HG02610 (cell line): ENCODE results near the gene RNF13.
"Not testable (repeated sequence)": the region's sequence is repeated elsewhere in the genome, so short reads cannot be mapped to it uniquely, and the experiment has no call there.

Experiments used
- ATAC-seq: cut with Tn5 transposase; IDR thresholded peaks from one replicate; pipeline ENCODE4 v1.9.1; 2021; ENCODE audit warnings: mild to moderate bottlenecking, moderate library complexity; ENCODE audit not compliant: unreplicated experiment

The RNF13 gene

DNA sequence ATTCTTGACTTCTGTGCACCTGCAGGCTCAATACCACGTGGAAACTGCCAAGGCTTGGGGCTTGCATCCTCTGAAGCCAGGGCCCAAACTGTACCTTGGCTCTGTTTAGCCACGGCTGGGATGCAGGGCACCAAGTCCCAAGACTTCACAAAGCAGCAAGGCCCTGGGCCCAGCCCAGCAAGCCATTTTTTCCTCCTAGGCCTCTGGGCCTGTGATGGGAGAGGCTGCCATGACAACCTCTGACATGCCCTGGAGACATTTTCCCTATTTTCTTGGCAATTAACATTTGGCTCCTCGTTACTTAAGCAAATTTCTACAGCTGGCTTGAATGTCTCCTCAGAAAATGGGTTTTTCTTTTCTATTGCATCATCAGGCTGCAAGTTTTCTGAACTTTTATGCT lies 25.5 kb downstream of the RNF13 start:
- ATAC-seq, result not testable (repeated sequence)

DNA sequence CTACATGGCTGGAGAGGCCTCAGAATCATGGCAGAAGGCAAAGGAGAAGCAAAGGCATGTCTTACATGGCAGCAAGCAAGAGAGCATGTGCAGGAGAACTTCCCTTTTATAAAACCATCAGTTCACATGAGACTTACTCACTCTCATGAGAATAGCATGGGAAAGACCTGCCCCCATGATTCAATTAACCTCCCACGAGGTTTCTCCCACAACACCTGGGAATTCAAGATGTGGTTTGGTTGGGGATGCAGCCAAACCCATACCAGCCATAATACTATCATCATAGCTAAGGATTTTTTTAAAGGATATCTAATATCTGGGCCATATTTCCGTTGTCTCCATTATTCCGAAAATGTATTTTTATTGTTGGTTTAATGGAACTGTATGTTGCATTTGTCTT lies 26.5 kb downstream of the RNF13 start:
- ATAC-seq, result not testable (repeated sequence)

DNA sequence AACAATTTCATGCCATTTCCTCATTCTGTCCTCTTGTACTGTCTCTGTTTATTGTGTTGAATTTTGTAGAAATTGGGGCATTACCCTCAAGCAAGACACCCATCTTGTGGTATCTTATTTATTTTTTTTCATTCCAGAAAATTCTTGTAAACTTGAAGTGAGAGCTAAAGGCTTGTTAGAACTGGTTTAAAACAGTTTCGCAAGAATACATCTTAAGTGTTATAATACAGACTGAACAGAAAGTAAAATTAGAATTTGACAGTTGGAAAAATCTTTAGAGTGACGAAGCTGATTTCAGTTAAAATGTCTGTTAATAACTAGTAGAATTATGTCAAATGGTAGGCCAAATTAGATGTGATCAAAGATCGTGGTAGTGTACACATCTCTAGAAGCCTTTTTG lies 26.9 kb downstream of the RNF13 start:
- no peak for ATAC-seq

DNA sequence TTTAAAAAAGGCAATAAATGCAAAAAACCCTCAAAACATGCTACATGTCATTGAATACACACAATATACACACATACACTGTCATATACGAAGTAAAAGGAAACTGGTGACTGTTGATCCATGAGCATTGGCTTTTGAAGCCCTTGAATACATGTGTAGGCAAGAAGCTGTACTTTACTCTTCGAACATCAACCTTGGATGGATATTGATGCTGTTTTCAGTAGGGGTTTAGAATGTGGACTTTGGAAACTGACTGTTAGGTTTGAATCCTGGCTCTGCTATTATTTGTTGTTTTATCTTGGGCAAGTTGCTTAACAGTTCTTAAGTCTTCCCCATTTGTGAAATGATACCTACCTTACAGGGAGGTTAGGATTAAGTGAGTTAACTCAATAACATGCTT lies 30.5 kb downstream of the RNF13 start:
- no peak for ATAC-seq

DNA sequence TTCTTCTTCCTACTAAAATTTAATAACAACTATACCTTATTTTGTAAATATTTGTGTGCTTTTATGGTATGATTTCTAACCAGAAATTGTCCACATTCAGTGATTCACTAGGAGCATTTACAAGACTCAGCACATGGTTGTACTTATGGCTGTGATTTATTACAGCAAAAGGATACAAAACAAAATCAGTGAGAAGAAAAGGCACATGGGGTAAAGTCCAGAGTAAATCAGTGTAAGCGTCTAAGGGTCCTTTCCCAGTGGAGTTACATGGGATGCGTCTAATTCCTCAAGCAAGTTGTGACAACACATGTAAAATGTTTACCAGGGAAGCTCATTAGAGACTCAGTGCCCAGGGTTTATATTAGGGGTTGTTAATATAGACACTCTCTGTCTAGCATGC lies 31.1 kb downstream of the RNF13 start:
- no peak for ATAC-seq

DNA sequence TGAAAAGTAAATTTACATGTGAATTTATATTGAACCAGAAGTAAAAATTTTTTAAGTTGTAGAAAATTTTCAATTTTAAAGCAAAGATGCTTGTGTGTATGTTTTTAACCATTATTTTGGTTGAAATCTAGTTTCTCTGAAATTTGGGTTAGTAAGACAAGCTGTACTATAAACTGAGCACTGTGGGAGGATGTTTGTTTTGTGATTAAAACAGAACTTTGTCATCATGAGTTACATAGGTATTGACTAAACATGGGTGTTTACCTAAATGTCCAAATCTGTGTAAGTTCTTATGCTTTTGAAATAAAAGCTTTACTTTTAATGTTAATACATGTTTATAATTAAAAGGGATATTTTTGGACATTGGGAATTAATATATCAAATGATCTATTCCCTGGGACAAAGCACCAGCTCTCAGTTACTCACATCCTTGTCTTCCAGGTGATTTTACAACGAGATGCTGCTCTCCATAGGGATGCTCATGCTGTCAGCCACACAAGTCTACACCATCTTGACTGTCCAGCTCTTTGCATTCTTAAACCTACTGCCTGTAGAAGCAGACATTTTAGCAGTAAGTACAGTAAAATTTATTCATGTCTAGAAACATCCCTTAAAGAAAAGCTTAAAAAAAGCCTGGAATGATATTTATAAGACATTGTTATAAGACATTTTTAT lies 32.7 kb downstream of the RNF13 start:
- no peak for ATAC-seq

DNA sequence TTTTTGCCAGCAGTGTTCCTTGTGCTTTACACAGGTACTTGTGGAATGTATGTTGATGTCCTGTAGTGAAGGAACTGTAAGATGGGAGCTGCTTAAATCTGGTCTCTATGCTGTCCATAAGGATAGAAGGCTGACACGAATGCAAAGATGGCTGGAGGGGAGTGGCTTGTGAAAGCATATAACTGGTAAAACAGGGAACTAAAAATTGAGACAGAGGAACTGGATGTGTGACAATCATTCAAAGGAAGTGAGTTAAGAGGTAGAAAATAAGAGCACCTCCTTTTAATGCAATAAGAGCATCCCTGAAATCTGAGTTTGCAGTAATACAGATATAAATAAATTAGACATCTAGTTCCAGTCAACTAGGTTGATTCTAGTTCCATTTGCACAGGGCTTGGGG lies 35.2 kb downstream of the RNF13 start:
- no peak for ATAC-seq

DNA sequence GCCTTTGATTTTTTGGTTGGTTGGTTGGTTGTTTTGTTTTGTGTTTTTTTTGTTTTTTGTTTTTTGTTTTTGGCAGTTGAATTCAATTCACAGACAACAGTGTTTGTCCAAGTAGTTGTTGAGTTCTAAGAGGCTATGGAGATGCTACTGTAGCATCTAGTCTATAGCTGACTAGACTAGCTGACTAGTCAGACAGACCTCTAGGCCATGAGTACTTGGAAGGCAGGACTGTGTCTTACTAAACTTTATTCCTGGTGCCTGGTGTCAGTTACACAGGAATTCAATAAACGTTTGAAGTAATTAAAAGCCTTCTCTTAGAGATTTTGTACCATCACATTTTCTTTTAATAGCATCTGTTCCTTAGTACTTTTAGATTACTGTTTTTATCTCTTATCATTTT lies 35.7 kb downstream of the RNF13 start:
- ATAC-seq, result no peak

DNA sequence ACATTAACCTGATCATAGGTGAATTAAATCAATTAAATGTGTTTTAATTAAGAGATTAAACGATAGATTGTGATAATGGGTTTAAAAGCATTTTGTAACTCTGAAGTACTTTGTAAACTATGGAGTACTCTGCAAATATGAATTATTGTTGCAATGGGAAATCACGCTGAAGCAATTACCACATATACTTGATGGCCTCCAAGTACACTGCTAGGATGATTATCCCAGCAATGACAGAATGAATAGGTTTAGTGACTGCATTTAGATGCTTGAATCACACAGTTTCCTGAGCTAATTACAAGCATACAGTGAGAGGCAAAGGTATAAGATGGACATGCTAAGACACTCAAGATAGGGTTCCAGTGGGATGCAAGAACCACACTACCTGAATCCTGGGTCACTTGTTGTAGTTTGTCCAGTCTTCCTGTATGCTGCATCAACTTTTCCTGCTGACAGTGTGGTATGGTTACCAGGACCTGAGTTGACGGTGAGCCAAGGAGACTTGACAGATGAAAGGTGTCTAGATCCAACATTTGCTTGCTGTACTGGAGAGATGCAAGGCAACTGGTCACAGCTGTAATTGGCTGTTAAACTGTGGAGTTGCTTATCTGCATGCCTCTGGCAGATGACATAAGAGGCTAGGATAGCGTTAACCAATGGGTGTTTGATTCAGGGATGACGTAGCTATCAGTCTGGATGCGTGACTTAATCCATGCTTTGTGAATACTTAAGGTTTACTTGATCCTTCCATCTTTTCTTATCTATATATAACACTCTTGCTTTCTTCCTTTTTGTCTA lies 38.0 kb downstream of the RNF13 start:
- no peak for ATAC-seq

DNA sequence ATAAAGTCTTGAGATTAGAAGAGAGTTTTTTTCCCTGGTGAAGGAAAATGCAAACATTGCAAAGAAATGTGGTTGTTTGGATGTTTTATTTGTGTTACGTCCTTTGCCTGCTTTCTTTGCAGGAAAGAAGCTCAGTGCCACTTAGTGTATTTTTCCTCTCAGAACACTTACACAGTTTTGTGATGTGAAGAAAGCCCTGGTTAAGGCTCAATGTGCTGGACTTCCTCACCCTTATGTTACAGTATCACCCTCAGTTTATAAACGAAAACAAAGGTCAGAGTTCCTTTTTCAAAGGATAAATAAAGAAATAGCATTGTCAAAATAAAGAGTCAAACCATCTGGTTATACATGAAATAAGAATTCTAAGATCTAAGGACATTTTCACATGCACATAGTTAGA lies 45.9 kb downstream of the RNF13 start:
- no peak for ATAC-seq

DNA sequence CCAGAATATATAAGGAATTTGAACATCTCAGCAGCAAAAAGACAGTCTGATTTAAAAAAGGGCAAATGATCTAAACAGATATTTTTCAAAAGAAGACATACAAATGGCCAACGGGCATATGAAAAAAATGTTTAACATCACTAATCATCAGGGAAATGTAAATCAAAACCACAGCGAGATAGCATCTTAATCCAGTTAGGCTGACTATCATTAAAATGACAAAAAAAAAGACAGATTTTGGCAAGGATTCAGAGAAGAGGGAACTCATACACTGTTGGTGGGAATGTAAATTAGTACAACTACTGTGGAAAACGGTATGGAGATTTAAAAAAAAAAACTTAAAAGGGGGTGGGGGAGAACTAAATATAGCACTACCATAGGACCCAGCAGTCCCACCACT lies 47.9 kb downstream of the RNF13 start:
- no peak for ATAC-seq

DNA sequence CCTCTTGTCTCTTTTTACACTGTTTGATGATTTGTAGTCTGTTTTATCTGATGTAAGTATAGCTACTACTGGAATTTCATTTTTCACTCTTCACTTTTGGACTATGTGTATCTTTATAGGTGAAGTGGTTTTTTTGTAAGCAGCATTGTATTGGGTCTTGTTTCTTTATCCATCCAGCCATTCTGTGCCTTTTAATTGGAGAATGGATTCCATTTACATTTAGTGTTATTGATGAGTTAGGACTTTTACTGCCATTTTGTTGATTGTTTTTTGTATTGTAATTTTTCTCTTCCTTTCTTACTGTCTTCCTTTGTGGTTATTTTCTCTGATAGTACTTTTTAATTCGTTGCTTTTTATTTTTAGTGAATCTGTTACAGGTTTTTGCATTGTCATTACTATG lies 54.5 kb downstream of the RNF13 start:
- no peak for ATAC-seq

DNA sequence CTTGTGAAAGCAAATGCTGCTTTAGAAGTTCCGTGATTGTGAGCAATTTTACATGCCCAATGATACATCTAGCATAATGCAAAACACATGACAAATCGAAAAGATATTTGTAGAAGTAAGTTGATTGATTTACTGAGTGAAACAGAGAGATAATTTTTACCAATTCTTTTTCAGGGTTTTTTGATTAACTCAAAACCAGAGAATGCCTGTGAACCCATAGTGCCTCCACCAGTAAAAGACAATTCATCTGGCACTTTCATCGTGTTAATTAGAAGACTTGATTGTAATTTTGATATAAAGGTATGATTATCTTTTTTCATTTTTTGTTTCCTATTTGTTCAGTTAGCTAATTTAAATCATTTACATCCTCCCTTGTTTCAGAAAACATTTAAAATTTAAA lies 58.8 kb downstream of the RNF13 start:
- ATAC-seq, result no peak

DNA sequence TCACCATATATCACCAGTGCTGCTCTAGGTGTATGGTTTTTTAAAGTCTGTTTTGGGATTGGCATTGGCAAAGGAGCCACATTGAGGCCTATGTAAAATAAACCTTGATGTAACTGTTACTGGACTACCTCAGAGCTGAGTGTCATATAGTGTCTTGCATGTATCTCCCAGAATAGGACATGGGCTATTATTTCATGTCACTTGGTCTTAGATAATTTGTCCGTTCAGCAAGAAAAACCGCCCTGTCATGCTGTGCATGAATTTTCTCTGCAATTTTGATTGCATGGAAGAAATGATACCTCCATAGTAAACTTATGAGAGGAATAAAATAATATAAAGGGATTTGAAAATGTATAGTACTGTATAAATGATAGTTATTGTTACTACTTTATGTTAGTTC lies 59.6 kb downstream of the RNF13 start:
- no peak for ATAC-seq

DNA sequence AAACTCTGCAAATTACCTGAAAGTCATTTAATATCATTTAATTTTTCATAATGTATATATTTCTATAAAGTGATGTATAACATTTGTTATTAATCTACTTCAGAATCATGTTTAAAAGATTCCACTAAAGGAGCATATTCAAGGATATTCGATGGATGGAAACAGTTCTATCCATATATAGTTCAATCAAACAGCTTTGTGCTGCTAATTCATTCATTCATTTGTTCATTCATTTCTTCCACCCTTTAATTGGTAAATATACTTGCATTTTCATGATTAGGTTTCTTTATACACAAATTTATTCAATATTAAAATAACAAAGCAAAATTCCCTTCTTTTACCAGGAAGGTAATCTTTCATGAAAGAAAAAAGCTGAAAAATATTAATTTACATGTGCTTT lies 64.7 kb downstream of the RNF13 start:
- ATAC-seq, result no peak

DNA sequence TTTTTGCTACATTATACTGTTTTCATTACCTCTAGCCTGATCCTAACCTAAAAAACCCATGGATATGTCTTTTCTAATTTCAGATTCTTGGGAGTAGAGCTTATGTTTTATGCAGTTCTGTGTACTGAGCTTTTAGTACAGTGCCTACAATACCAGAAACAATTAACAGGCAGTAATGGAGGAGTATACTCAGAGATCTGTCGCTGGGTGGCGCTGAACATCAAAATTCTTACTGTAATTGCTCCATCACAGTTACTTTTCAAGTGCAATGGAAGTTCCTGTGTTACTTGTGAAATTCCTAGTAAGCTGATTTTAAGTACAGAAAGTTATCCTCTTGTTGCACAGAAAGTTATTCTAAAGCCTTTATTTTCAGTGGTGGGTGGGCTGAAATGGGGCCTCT lies 66.9 kb downstream of the RNF13 start:
- no peak for ATAC-seq

DNA sequence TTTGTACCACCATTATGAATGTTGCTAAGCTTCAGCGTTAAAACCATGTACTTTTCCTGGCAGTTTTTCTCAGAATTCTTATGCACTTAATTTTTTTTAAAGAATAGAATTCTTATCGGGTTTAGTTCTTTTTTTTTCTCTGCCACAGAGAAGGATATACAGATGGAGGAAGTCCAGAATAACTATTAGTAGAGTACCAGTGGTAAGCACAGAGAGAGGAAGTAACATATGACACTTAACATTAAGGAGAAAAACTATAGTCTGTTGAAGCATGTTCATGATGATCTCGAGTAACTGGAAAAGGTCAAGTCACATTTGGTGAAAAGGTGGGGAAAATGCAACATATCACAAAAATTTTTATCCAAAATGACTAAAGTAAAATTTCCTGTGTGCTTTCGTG lies 68.9 kb downstream of the RNF13 start:
- no peak for ATAC-seq

DNA sequence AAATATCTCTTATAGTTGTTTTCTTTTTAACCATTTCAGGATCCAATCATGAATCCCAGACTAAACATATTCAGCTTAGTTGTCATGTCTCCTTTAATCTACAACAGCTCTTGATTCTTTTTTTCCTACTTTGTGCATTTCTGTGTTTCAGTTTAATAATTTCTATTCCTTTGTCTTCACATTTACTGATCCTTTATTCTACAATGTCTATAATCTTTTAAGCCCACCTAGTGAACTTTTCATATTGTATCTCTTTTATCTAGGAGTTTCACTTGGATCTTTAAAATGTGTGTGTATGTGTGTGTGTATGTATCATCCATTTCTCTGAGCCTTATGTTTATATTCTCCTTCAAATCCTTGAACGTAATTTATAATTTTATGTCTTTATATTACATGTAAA lies 70.1 kb downstream of the RNF13 start:
- ATAC-seq, result no peak

DNA sequence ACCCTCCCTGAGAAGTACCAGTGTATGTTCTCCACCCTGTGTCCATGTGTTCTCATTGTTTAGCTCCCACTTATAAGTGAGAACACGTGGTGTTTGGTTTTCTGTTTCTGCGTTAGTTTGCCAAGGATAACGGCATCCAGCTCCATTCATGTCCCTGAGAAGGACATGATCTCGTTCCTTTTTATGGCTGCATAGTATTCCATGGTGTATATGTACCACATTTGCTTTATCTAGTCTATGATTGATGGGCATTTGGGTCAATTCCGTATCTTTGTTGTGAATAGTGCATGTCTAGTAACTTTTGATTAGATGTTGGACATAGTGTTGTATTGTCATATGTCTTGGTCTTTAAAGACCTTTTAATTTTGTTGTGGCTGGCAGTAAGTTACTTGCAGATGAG lies 70.8 kb downstream of the RNF13 start:
- ATAC-seq, result not testable (repeated sequence)

DNA sequence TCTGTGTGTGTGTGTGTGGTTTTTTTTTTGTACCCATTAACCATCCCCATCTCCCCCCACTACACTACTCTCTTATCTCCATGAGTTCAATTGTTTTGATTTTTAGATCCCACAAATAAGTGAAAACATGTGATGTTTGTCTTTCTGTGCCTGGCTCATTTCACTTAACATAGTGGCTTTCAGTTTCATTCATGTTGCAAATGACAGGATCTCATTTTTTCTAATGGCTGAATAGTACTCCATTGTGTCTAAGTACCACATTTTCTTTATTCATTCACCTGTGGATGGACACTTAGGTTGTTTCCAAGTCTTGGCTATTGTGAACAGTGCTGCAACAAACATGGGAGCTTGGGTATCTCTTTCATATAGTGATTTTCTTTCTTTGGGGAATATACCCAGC lies 71.8 kb downstream of the RNF13 start:
- not testable (repeated sequence) for ATAC-seq

DNA sequence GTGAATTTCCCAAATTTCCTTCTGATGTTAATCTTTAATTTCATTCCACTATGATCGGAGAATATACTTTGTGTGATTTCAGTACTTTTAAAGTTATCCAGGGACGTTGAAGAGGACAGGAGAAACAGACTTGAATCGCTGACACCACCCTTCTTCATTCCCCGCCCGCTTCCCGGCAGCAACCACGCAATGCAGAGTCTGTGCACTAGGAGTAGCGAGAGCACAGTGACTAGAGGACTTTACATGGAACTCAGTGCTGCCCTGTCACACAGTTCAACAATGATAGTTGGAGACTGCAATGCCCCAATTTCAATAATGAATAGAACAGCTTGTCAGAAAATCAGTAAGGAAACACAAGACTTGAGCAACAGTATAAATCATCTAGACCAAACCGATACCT lies 73.9 kb downstream of the RNF13 start:
- ATAC-seq, result no peak

DNA sequence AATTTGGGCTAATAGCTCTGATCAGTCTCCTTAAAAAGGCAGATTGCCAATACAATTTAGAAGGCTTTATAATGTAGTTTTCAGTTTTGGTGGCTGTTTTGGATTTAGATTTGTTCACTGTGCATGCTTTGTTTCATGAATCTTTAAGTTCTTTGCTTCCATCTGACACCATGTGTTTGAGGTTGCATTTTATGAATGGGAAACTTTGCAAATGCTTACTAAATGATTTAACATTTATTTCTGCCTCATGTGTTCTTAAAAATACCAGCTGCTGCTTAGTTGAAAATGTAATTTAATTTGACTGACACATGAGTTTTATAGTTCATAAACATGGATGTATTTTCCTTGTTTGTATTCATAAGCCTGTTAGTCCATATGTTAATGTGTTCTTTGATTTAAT lies 78.6 kb downstream of the RNF13 start:
- ATAC-seq, result no peak

DNA sequence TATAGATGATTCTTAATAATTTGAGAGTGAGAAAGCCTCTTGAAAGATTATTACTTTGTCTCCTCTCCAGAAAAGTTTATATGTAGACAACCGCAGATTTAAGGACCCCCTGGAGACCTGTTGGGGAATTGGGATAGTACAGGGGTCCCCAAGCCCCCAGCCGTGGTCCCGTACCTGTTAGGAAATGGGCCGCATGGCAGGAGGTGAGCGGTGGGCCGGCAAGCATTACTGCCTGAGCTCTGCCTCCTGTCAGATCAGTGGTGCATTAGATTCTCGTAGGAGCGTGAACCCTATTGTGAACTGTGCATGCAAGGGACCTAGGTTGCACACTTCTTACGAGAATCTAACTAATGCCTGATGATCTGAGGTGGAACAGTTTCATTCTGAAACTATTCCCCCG lies 79.4 kb downstream of the RNF13 start:
- ATAC-seq, result no peak
